ENCODE results near the gene ZNF273.
"Not testable (repeated sequence)": the region's sequence is repeated elsewhere in the genome, so short reads cannot be mapped to it uniquely, and the experiment has no call there.

ZNF273 gene

GRCh38 chr7:64902806-64903721, at the start of gene ZNF273:
Gene ZNF273 (plus strand): TSS chr7:64903273. CDS start chr7:64903318, 45 bp downstream.
- DNase-seq (ENCODE audit: low read depth), result peak; percentile 77

GRCh38 chr7:64853679-64854078, 49.4 kb upstream of the ZNF273 start:
- no peak for DNase-seq (ENCODE audit: low read depth)

GRCh38 chr7:64854969-64855368, 48.1 kb upstream of the ZNF273 start:
- no peak for DNase-seq (ENCODE audit: low read depth)

- no peak for DNase-seq (ENCODE audit: low read depth)
These were observed 40.1 kb upstream of the ZNF273 start for GRCh38 chr7:64863021-64863420.

GRCh38 chr7:64863530-64863929, 39.5 kb upstream of the ZNF273 start:
- DNase-seq (ENCODE audit: low read depth), result not testable (repeated sequence)

GRCh38 chr7:64863969-64864368, 39.1 kb upstream of the ZNF273 start:
- DNase-seq (ENCODE audit: low read depth), result no peak

GRCh38 chr7:64867863-64868440, 35.1 kb upstream of the ZNF273 start:
- no peak for DNase-seq (ENCODE audit: low read depth)

GRCh38 chr7:64868499-64868898, 34.6 kb upstream of the ZNF273 start:
- DNase-seq (ENCODE audit: low read depth), result no peak

GRCh38 chr7:64869121-64869725, 33.9 kb upstream of the ZNF273 start:
- no peak for DNase-seq (ENCODE audit: low read depth)

GRCh38 chr7:64869912-64870562, 33.0 kb upstream of the ZNF273 start:
- no peak for DNase-seq (ENCODE audit: low read depth)

- no peak for DNase-seq (ENCODE audit: low read depth)
These were observed 32.4 kb upstream of the ZNF273 start for GRCh38 chr7:64870656-64871055.

GRCh38 chr7:64871761-64872160, 31.3 kb upstream of the ZNF273 start:
- no peak for DNase-seq (ENCODE audit: low read depth)

GRCh38 chr7:64872351-64873154, 30.5 kb upstream of the ZNF273 start:
- no peak for DNase-seq (ENCODE audit: low read depth)

- no peak for DNase-seq (ENCODE audit: low read depth)
These were observed 29.9 kb upstream of the ZNF273 start for GRCh38 chr7:64873155-64873500.

GRCh38 chr7:64873517-64873916, 29.6 kb upstream of the ZNF273 start:
- no peak for DNase-seq (ENCODE audit: low read depth)

- DNase-seq (ENCODE audit: low read depth), result no peak
These were observed 29.0 kb upstream of the ZNF273 start for GRCh38 chr7:64874114-64874513.

GRCh38 chr7:64874562-64875250, 28.4 kb upstream of the ZNF273 start:
- no peak for DNase-seq (ENCODE audit: low read depth)

GRCh38 chr7:64875258-64875657, 27.8 kb upstream of the ZNF273 start:
- DNase-seq (ENCODE audit: low read depth), result no peak

GRCh38 chr7:64875658-64876406, 27.2 kb upstream of the ZNF273 start:
- DNase-seq (ENCODE audit: low read depth), result no peak

Data from T-helper 22 cell (primary cell).